H9 (cell line): ENCODE results near the gene ZFR2. TPM values are rescaled to one million over a fixed set of nuclear protein-coding genes. Genes with fewer than 3 reads are reported as not detected.

ENCODE experiments used
- DNase-seq: peaks from one replicate; pipeline ENCODE4 v3.0.0-alpha.2; 2017
- H2AFZ ChIP-seq: one replicate; pipeline ENCODE4 v1.6.1; 2013; ENCODE audit warnings: mild to moderate bottlenecking, low read length, control low read depth, moderate library complexity
- H2AK5ac ChIP-seq: 2 replicates; pipeline ENCODE4 v1.6.1; 2013; ENCODE audit warnings: low read length, control low read depth, mixed read lengths; ENCODE audit not compliant: insufficient read length
- H2BK120ac ChIP-seq: one replicate; pipeline ENCODE4 v1.6.1; 2013; ENCODE audit warnings: low read depth, mild to moderate bottlenecking, low read length, control low read depth, inconsistent platforms; ENCODE audit not compliant: poor library complexity, severe bottlenecking
- H2BK12ac ChIP-seq: 2 replicates; pipeline ENCODE4 v1.6.1; 2013; ENCODE audit warnings: low read length, control low read depth, mixed read lengths, low read depth; ENCODE audit not compliant: insufficient read length
- H2BK15ac ChIP-seq: 2 replicates; pipeline ENCODE4 v1.6.1; 2013; ENCODE audit warnings: low read depth, low read length, control low read depth
- H2BK20ac ChIP-seq: one replicate; pipeline ENCODE4 v1.6.1; 2013; ENCODE audit warnings: low read depth, mild to moderate bottlenecking, low read length, control low read depth, inconsistent platforms; ENCODE audit not compliant: poor library complexity, severe bottlenecking
- H2BK5ac ChIP-seq: 2 replicates; pipeline ENCODE4 v1.6.1; 2013; ENCODE audit warnings: low read length, control low read depth, mixed read lengths; ENCODE audit not compliant: insufficient read length
- H3K14ac ChIP-seq: 2 replicates; pipeline ENCODE4 v1.6.1; 2013; ENCODE audit warnings: low read length, control low read depth; ENCODE audit not compliant: insufficient read depth
- H3K18ac ChIP-seq: 2 replicates; pipeline ENCODE4 v1.6.1; 2013; ENCODE audit warnings: low read depth, mild to moderate bottlenecking, mixed read lengths, low read length, control low read depth; ENCODE audit not compliant: insufficient read length
- H3K23ac ChIP-seq: 2 replicates; pipeline ENCODE4 v1.6.1; 2013; ENCODE audit warnings: low read length, control low read depth, mixed read lengths, low read depth; ENCODE audit not compliant: insufficient read length
- H3K23me2 ChIP-seq: 2 replicates; pipeline ENCODE4 v1.6.1; 2013; ENCODE audit warnings: low read depth, mild to moderate bottlenecking, mixed read lengths, low read length, control low read depth; ENCODE audit not compliant: insufficient read length, poor library complexity, severe bottlenecking
- H3K27ac ChIP-seq: 2 replicates; pipeline ENCODE4 v1.5.1; 2013; ENCODE audit warnings: low read length, control low read depth, mixed read lengths, low read depth; ENCODE audit not compliant: insufficient read length
- H3K27me3 ChIP-seq: 2 replicates; pipeline ENCODE4 v1.6.1; 2013; ENCODE audit warnings: low read length, control low read depth, inconsistent platforms; ENCODE audit not compliant: insufficient read depth
- H3K4ac ChIP-seq: 2 replicates; pipeline ENCODE4 v1.6.1; 2013; ENCODE audit warnings: low read depth, mild to moderate bottlenecking, control low read depth, inconsistent platforms, low read length, moderate library complexity
- H3K4me1 ChIP-seq: 2 replicates; pipeline ENCODE4 v1.6.1; 2013; ENCODE audit warnings: low read length, control low read depth, inconsistent platforms; ENCODE audit not compliant: insufficient read depth
- H3K4me2 ChIP-seq: 2 replicates; pipeline ENCODE4 v1.6.1; 2013; ENCODE audit warnings: low read length, control low read depth, mixed read lengths; ENCODE audit not compliant: insufficient read length, insufficient read depth
- H3K56ac ChIP-seq: 2 replicates; pipeline ENCODE4 v1.6.1; 2013; ENCODE audit warnings: low read depth, mild to moderate bottlenecking, mixed read lengths, low read length, control low read depth; ENCODE audit not compliant: insufficient read length
- H3K79me1 ChIP-seq: 2 replicates; pipeline ENCODE4 v1.6.1; 2013; ENCODE audit warnings: low read depth, mild to moderate bottlenecking, moderate library complexity, low read length, control low read depth, inconsistent platforms; ENCODE audit not compliant: insufficient read depth, poor library complexity, severe bottlenecking
- H3K79me2 ChIP-seq: 2 replicates; pipeline ENCODE4 v1.6.1; 2013; ENCODE audit warnings: low read length, control low read depth, inconsistent platforms; ENCODE audit not compliant: insufficient read depth
- H3K9ac ChIP-seq: 2 replicates; pipeline ENCODE4 v1.6.1; 2013; ENCODE audit warnings: low read length, control low read depth, mixed read lengths; ENCODE audit not compliant: insufficient read length; ENCODE audit errors: extremely low read depth
- H3K9me3 ChIP-seq: one replicate; pipeline ENCODE4 v1.6.1; 2013; ENCODE audit warnings: low read depth, low read length, inconsistent platforms; ENCODE audit not compliant: control insufficient read depth
- H3T11ph ChIP-seq: one replicate; pipeline ENCODE4 v1.6.1; 2013; ENCODE audit warnings: mild to moderate bottlenecking, low read length, control low read depth, inconsistent platforms
- H4K20me1 ChIP-seq: one replicate; pipeline ENCODE4 v1.6.1; 2013; ENCODE audit not compliant: control insufficient read depth, insufficient read length, insufficient read depth
- H4K5ac ChIP-seq: 2 replicates; pipeline ENCODE4 v1.6.1; 2013; ENCODE audit warnings: low read depth, mild to moderate bottlenecking, mixed read lengths, low read length, control low read depth; ENCODE audit not compliant: insufficient read length
- H4K8ac ChIP-seq: replicated peaks from 2 replicates; pipeline ENCODE4 v1.6.1; 2013; ENCODE audit warnings: low read length, control low read depth, mixed read lengths, low read depth; ENCODE audit not compliant: insufficient read length
- H4K91ac ChIP-seq: 2 replicates; pipeline ENCODE4 v1.6.1; 2013; ENCODE audit warnings: low read depth, mild to moderate bottlenecking, moderate library complexity, mixed read lengths, low read length, control low read depth; ENCODE audit not compliant: insufficient read length
- H3K27ac Mint-ChIP-seq, 3 experiments: 2 replicates in 2 of 3; 3 replicates in 1 of 3; pipeline ENCODE4 v1.8.0; 2020 to 2021; ENCODE audit warnings: mixed read lengths in 3 of 3, mild to moderate bottlenecking in 1 of 3, moderate library complexity in 1 of 3
- H3K27me3 Mint-ChIP-seq: 2 replicates; pipeline ENCODE4 v1.8.0; 2021; ENCODE audit warnings: low read depth, mild to moderate bottlenecking, moderate library complexity, mixed read lengths
- H3K36me3 Mint-ChIP-seq, 3 experiments: 2 replicates in 2 of 3; 3 replicates in 1 of 3; pipeline ENCODE4 v1.8.0; 2020 to 2021; ENCODE audit warnings: low read depth in 3 of 3, mixed read lengths in 3 of 3; ENCODE audit not compliant: insufficient read depth in 1 of 3
- H3K4me1 Mint-ChIP-seq, 2 experiments: 2 replicates each; pipeline ENCODE4 v1.8.0; 2020; ENCODE audit warnings: mixed read lengths in 2 of 2
- H3K4me3 Mint-ChIP-seq, 2 experiments: 2 replicates in 1 of 2; 3 replicates in 1 of 2; pipeline ENCODE4 v1.8.0; 2020 to 2021; ENCODE audit warnings: mild to moderate bottlenecking in 2 of 2, mixed read lengths in 2 of 2, moderate library complexity in 1 of 2
- H3K9me3 Mint-ChIP-seq, 2 experiments: 2 replicates in 1 of 2; 3 replicates in 1 of 2; pipeline ENCODE4 v1.8.0; 2020; ENCODE audit warnings: mild to moderate bottlenecking in 2 of 2, mixed read lengths in 2 of 2, moderate library complexity in 1 of 2
- WGBS: extraction: QIAGEN DNeasy Blood & Tissue Kit; methylation state at CpG from one replicate; pipeline ENCODE4 v1.1.7; 2013; ENCODE audit warnings: missing lambda C conversion rate, low lambda C conversion rate, mixed read lengths; ENCODE audit not compliant: insufficient read length; ENCODE audit errors: extremely low coverage; 5-methylcytosine and 5-hydroxymethylcytosine counted together
- total RNA-seq: library from RNA; stranded (reverse); gene quantifications from 2 replicates; pipeline ENCODE4 v1.2.1, GENCODE V29; 2021
- TF ChIP-seq, protein P1 (sequence below): fragments of 200-600 bp; sonication (generic); conservative IDR thresholded peaks from 3 replicates; pipeline ENCODE4 v1.8.0; 2021; ENCODE audit warnings: antibody characterized with exemption, mild to moderate bottlenecking

The ZFR2 gene
- total RNA-seq, 1 experiment from 2014 or later: 18.3 TPM

GRCh38 chr19:3788996-3789778, 79.7 kb downstream of the ZFR2 start:
- Histone ChIP-seq H4K91ac (no peak overlapping the region), H2BK5ac (no peak overlapping the region)
- WGBS: no CpG with 5 or more reads among the region's 16 CpGs

More at GRCh38 chr19:3788996-3789778, 79.7 kb downstream of the ZFR2 start:
- peak overlapping the region in 1 of 3 experiments; percentile 85; a peak in 2 of 7 replicates for H3K27ac Mint-ChIP-seq
- no peak overlapping the region for H3T11ph ChIP-seq
- H3K4ac ChIP-seq: no peak overlapping the region
- no peak overlapping the region for H2AK5ac ChIP-seq
- no peaks in the 10 kb centered on the region for H3K9me3 ChIP-seq
- no peaks in the 10 kb centered on the region for H3K79me1 ChIP-seq
- no peak overlapping the region for H3K4me2 ChIP-seq
- peaks cover 2% of the 10 kb centered on the region; the same call in 1 of the 2 replicates for H3K27me3 ChIP-seq
- H4K8ac ChIP-seq: no peak overlapping the region
- H3K9ac ChIP-seq: no peak overlapping the region
- no peaks in the 10 kb centered on the region for H3K36me3 Mint-ChIP-seq
- no peak overlapping the region for H2BK15ac ChIP-seq
- H3K4me1 ChIP-seq: no peaks in the 10 kb centered on the region
- DNase-seq: peak; percentile 22
- TF ChIP-seq, protein P1, sequence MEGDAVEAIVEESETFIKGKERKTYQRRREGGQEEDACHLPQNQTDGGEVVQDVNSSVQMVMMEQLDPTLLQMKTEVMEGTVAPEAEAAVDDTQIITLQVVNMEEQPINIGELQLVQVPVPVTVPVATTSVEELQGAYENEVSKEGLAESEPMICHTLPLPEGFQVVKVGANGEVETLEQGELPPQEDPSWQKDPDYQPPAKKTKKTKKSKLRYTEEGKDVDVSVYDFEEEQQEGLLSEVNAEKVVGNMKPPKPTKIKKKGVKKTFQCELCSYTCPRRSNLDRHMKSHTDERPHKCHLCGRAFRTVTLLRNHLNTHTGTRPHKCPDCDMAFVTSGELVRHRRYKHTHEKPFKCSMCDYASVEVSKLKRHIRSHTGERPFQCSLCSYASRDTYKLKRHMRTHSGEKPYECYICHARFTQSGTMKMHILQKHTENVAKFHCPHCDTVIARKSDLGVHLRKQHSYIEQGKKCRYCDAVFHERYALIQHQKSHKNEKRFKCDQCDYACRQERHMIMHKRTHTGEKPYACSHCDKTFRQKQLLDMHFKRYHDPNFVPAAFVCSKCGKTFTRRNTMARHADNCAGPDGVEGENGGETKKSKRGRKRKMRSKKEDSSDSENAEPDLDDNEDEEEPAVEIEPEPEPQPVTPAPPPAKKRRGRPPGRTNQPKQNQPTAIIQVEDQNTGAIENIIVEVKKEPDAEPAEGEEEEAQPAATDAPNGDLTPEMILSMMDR: no peak
- no peak overlapping the region for H2BK120ac ChIP-seq
- H3K4me3 Mint-ChIP-seq: peak overlapping the region in 1 of 2 experiments; percentile 2; a peak in 1 of 5 replicates
- H3K23ac ChIP-seq: no peak overlapping the region
- peaks cover 0 to 3% of the 10 kb centered on the region in 2 experiments; a peak in 4 of 5 replicates for H3K9me3 Mint-ChIP-seq
- H3K23me2 ChIP-seq: no peaks in the 10 kb centered on the region
- H2BK12ac ChIP-seq: no peak overlapping the region
- no peaks in the 10 kb centered on the region for H3K79me2 ChIP-seq
- H3K14ac ChIP-seq: no peak overlapping the region
- H3K27ac ChIP-seq: no peak overlapping the region
- H3K27me3 Mint-ChIP-seq: peaks cover 68% of the 10 kb centered on the region
- no peak overlapping the region for H3K56ac ChIP-seq
- no peak overlapping the region for H2AFZ ChIP-seq
- no peak overlapping the region for H4K5ac ChIP-seq
- no peak overlapping the region for H2BK20ac ChIP-seq
- no peaks in the 10 kb centered on the region for H4K20me1 ChIP-seq
- no peak overlapping the region for H3K18ac ChIP-seq
- peaks cover 5 to 8% of the 10 kb centered on the region in 2 experiments for H3K4me1 Mint-ChIP-seq
